Muscle of leg (tissue), 11 donors: Measurements from ENCODE around the gene IMMP1L. TPM values are rescaled to one million over a fixed set of nuclear protein-coding genes. Genes with fewer than 3 reads are reported as not detected.
"Not testable (repeated sequence)": the region's sequence is repeated elsewhere in the genome, so short reads cannot be mapped to it uniquely, and the experiment has no call there.

Experiments used
- DNase-seq: peaks from one replicate; pipeline ENCODE4 v3.0.0; 2013
- H3K27ac ChIP-seq: one replicate; pipeline ENCODE4 v1.5.1; 2013; ENCODE audit warnings: mild to moderate bottlenecking, low read length, control low read depth
- H3K27me3 ChIP-seq: one replicate; pipeline ENCODE4 v1.6.1; 2013; ENCODE audit warnings: low read length; ENCODE audit not compliant: control insufficient read depth, insufficient read depth
- H3K36me3 ChIP-seq: one replicate; pipeline ENCODE4 v1.6.1; 2013; ENCODE audit warnings: low read length; ENCODE audit not compliant: control insufficient read depth, insufficient read depth
- H3K4me1 ChIP-seq: one replicate; pipeline ENCODE4 v1.6.1; 2013; ENCODE audit warnings: low read length; ENCODE audit not compliant: control insufficient read depth, insufficient read depth
- H3K4me3 ChIP-seq: one replicate; pipeline ENCODE4 v1.5.1; 2013; ENCODE audit warnings: low read length, control low read depth
- H3K9me3 ChIP-seq: replicated peaks from 2 replicates; pipeline ENCODE4 v1.6.1; 2013; ENCODE audit warnings: low read depth, low read length; ENCODE audit not compliant: control insufficient read depth
- WGBS: methylation state at CpG from one replicate; pipeline ENCODE4 v1.1.5; 2013; ENCODE audit warnings: missing lambda C conversion rate; ENCODE audit not compliant: insufficient coverage; 5-methylcytosine and 5-hydroxymethylcytosine counted together
- polyA plus RNA-seq, 8 donors: library from polyadenylated mRNA; unstranded; fragments of 120-200 nt; gene quantifications; one replicate each; pipeline versions ENCODE4 v1.2.1 to v1.2.3, GENCODE V29; 2013; ENCODE audit warnings: inconsistent platforms in 1 of 8, low replicate concordance in 1 of 8; ENCODE audit not compliant: insufficient read length in 8 of 8, insufficient read depth in 1 of 8
- total RNA-seq: library from RNA; stranded (reverse); fragments of 120-200 nt; gene quantifications from one replicate; pipeline ENCODE4 v1.2.4, GENCODE V29; 2013

Gene IMMP1L
- total and polyA plus RNA-seq, 9 donors: 22.8 to 50.4 (median 26.4) TPM

DNA sequence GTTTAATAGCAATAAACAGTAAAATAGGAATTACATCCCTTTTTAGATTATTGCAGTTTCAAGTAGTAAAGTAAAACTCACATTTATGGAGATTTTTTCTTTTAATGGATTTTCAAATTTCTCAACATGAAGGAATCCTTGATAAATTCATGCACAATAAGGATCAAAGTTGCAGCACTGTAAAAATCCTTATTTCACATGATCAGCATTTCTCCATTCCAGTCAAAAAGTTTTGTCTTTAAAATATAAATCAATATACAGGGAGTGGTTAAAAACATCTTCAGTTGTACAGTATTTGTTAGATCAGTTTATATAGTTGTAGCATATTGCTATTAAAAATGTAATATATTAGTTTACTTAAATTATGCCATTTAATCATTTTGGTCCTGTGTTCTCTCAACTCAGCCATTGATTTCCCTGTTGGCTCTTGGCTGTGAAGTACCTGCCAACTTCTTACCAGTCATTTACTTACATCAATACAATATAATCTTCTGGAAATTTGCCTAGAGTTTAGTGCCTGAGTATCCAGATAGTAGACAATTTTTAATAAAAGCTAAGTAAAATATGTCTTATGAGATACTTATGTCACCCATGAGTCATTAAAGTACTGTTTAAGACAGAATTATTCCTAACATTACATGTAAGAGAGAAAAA is 12.2 kb upstream of the IMMP1L start:
- Histone ChIP-seq H3K36me3 (no peaks in the 10 kb centered on the region), H3K4me3 (no peak overlapping the region), H3K4me1 (no peaks in the 10 kb centered on the region), H3K9me3 (no peaks in the 10 kb centered on the region), H3K27ac (no peak overlapping the region), H3K27me3 (no peaks in the 10 kb centered on the region)
- DNase-seq: no peak

DNA sequence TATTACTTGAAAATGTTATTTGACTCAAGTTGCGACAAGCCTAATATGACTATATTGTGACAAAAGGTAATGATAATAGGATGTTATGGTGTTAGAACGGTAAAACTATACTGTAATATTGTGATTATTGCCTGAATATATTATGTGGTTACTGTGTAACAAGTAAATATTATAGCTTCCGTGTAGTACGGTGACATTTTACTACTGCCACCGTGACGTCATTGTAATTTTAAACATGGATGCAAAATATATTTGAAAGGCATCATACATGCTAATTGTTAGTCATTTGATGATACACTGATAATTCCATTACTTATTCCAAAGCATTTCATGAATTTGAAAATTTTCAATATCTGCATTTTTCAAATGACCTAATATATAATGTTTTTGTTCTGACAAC is 2.7 kb upstream of the IMMP1L start:
- Histone ChIP-seq H3K27ac (no peak overlapping the region), H3K27me3 (no peaks in the 10 kb centered on the region), H3K9me3 (no peaks in the 10 kb centered on the region), H3K4me3 (no peak overlapping the region), H3K4me1 (no peaks in the 10 kb centered on the region), H3K36me3 (no peaks in the 10 kb centered on the region)
- WGBS: 100% methylated on average over 1 of the region's 6 CpGs
- no peak for DNase-seq

DNA sequence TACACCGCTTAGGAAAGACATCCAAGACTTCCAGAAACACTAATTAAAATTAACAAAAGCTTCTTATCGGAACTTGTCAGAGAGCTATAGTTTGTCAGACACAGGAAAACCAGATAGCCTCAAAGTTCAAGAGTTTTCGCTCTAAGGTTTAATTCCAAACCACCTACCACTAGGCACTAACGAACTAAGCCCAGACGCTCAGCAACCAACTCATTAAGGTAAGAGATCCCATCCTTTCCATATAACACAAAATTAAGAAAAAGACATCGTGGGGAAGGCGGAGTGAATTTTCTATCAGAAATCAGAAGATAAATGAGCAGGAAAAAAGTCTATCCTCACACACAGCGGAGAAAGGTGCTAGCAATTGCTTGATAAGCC is 382 bp downstream of the IMMP1L start:
- no peaks in the 10 kb centered on the region for H3K27me3 ChIP-seq
- DNase-seq: no peak
- no peaks in the 10 kb centered on the region for H3K9me3 ChIP-seq
- 0% methylated on average over 1 of the region's 8 CpGs for WGBS
- H3K4me3 ChIP-seq: peak overlapping the region; percentile 73
- H3K36me3 ChIP-seq: peaks cover 3% of the 10 kb centered on the region
- no peaks in the 10 kb centered on the region for H3K4me1 ChIP-seq
- H3K27ac ChIP-seq: peak overlapping the region; percentile 62

DNA sequence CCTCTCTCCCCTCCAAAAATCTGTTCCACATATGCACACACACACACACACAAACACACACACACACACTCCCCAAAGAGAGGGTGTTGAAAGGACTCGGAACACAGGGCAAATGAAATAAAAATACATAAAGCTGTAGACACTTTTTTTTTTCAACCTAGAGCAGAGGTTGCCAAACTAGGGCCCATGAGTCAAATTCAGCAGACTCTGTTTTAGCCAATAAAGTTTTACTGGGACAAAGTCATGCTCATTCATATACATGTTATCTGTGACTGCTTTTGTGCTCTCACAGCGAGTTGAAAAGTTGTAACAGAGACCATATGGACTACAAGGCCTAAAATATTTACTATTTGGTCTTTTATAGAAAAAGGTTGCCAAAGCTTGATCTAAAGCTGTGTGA is 8.9 kb downstream of the IMMP1L start:
- Histone ChIP-seq H3K27ac (no peak overlapping the region), H3K9me3 (no peaks in the 10 kb centered on the region), H3K4me1 (no peaks in the 10 kb centered on the region), H3K4me3 (no peak overlapping the region), H3K27me3 (no peaks in the 10 kb centered on the region), H3K36me3 (peaks cover 3% of the 10 kb centered on the region)
- no CpG with 5 or more reads among the region's 2 CpGs for WGBS
- no peak for DNase-seq

DNA sequence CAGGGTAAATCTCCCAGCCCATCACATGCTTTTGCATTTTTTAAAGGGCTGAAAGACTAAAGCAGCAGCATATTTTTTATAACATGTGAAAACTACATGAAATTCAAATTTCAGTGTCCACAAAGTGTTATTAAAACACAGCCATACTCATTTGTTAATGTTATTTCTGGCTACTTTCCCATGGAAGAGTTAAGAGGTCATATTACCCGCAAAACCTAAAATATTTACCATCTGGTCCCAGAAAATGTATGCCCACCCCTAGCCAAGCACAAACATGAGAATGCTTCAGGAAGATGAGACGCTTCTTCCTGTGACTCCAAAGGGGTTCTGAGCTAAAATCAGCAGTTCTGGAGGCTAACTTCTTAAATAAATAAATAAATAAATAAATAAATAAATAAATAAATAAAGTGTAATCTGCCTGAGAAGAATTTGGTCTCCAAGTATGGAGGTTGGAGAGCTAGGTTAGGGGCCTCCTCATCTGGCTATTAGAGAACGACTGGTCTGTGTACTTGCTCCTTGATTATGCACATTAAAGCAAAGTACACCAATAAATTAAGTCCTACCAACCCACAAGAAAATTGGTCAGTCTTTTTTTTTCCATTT is 9.7 kb downstream of the IMMP1L start:
- H3K4me1 ChIP-seq: no peaks in the 10 kb centered on the region
- no CpG with 5 or more reads among the region's 3 CpGs for WGBS
- no peak for DNase-seq
- H3K36me3 ChIP-seq: no peaks in the 10 kb centered on the region
- no peak overlapping the region for H3K4me3 ChIP-seq
- no peak overlapping the region for H3K27ac ChIP-seq
- H3K27me3 ChIP-seq: no peaks in the 10 kb centered on the region
- no peaks in the 10 kb centered on the region for H3K9me3 ChIP-seq

DNA sequence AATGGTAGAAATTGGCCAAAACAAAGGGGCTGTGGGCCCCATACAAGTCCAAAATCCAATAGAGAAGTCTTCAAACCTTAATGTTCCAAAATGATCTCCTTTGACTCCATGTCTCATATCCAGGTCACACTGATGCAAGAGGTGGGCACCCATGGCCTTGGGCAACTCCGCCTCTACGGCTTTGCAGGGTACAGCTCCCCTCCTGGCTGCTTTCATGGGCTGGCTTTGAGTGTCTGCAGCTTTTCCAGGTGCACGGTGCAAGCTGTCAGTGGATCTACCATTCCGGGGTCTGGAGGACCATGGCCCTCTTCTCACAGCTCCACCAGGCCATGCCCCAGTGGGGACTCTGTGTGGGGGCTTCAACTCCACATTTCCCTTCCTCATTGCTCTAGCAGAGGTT is 15.7 kb downstream of the IMMP1L start:
- not testable (repeated sequence) for H3K27ac ChIP-seq, H3K9me3 ChIP-seq, H3K4me3 ChIP-seq, H3K4me1 ChIP-seq, DNase-seq, H3K27me3 ChIP-seq, H3K36me3 ChIP-seq
- WGBS: 100% methylated on average over 4 of the region's 4 CpGs

DNA sequence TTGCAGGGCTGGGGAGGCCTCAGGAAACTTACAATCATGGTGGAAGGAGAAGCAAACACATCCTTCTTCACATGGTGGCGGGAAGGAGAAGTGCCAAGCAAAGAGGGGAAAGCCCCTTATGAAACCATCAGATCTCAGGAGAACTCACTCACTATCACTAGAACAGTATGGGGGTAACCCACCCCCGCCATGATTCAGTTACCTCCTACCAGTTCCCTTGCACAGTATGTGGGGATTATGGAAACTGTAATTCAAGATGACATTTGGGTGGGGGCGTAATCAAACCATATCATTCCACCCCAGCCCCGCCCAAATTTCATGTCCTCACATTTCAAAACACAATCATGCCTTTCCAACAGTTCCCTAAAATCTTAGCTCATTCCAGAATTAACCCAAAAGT is 16.2 kb downstream of the IMMP1L start:
- DNase-seq: no peak
- Histone ChIP-seq H3K27ac (no peak overlapping the region), H3K36me3 (no peaks in the 10 kb centered on the region), H3K4me1 (no peaks in the 10 kb centered on the region), H3K27me3 (no peaks in the 10 kb centered on the region), H3K4me3 (no peak overlapping the region), H3K9me3 (no peaks in the 10 kb centered on the region)
- WGBS: 100% methylated on average over 1 of the region's 4 CpGs

DNA sequence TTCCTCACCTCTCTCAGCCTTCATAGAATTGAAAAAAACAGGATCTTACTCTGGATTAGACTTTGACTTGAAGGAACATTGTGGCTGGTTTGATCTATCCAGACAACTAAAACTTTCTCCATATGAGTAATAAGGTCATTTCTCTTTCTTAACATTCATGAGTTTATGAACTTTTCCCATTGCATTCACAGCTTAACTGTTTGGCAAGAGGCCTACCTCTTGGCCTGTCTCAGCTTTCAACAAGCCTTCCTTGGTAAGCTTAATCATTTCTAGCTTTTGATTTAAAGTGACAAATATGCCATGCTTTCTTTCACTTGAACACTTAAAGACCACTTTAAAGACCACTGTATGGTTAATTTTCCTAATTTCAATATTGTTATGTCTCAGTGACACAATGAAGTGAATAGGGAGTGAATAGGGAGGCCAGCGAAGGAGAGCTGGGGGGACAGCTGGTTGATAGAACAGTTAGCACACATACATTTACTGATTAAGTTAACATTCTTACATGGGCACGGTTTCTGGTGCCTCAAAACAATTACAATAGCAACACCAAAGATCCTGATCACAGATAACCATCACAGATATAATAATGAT is 17.0 kb downstream of the IMMP1L start:
- Histone ChIP-seq H3K27ac (no peak overlapping the region), H3K27me3 (no peaks in the 10 kb centered on the region), H3K4me1 (no peaks in the 10 kb centered on the region), H3K36me3 (no peaks in the 10 kb centered on the region), H3K9me3 (no peaks in the 10 kb centered on the region), H3K4me3 (no peak overlapping the region)
- DNase-seq: peak; percentile 7
- WGBS: no CpG with 5 or more reads among the region's 2 CpGs

DNA sequence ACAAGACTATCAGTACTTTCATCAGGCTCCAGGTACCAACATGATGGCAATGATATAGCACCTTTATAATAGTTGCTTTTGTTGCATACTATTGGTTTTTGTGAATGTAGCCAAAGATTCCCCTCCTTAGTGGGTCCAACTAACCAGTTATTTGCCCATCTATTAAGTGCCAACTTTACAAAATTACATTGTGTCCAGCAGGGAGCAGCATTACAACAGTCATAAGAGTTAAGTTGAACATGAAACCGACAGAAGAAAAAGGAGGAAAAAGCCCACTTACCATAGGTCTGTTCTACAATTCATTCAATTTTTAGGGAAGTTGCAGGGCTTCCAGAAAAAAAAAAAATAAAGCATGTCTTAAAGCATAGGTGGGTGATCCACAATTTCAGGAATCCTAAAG is 21.6 kb downstream of the IMMP1L start:
- H3K36me3 ChIP-seq: no peaks in the 10 kb centered on the region
- H3K27me3 ChIP-seq: no peaks in the 10 kb centered on the region
- WGBS: no CpG with 5 or more reads among the region's 1 CpG
- DNase-seq: peak; percentile 40
- no peaks in the 10 kb centered on the region for H3K9me3 ChIP-seq
- H3K27ac ChIP-seq: no peak overlapping the region
- no peaks in the 10 kb centered on the region for H3K4me1 ChIP-seq
- H3K4me3 ChIP-seq: no peak overlapping the region

DNA sequence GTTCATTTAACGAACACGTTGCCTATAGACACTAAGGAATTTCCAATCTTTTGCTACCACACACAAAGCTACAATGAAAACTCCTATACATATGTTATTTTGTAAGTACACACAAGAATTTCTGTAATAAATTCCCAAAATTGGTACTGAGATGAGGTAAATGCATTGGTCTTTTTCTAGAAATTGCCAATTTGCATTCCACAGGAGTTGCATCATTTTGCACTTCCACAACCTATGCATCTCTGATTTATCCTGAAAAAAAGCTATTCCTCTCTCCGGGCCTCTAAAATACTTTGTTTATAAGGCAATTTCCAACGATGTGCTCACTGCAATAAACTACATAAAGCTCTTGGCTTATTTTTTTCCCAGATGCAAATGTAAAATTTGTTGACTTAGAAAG is 24.9 kb downstream of the IMMP1L start:
- H3K4me3 ChIP-seq: no peak overlapping the region
- no peaks in the 10 kb centered on the region for H3K4me1 ChIP-seq
- no peak for DNase-seq
- H3K9me3 ChIP-seq: no peaks in the 10 kb centered on the region
- WGBS: no CpG with 5 or more reads among the region's 4 CpGs
- no peak overlapping the region for H3K27ac ChIP-seq
- H3K36me3 ChIP-seq: no peaks in the 10 kb centered on the region
- H3K27me3 ChIP-seq: no peaks in the 10 kb centered on the region
